AG09309 (cell line): ENCODE measurements around the gene PYGB.

Experiments
- DNase-seq: peaks from one replicate; pipeline ENCODE4 v3.0.0-alpha.2; 2010; ENCODE audit warnings: low read depth
- H3K4me3 ChIP-seq: 2 replicates; pipeline ENCODE4 v1.5.1; 2011; ENCODE audit warnings: mild to moderate bottlenecking, low read depth, low read length, moderate library complexity; ENCODE audit not compliant: control insufficient read depth
- TF ChIP-seq, protein P1 (sequence below): IDR thresholded peaks from 2 replicates; pipeline ENCODE4 v1.5.1; 2011; ENCODE audit warnings: mild to moderate bottlenecking, low read depth, low read length, inconsistent platforms; ENCODE audit not compliant: insufficient read depth, control insufficient read depth; ENCODE audit errors: missing control alignments

PYGB gene

DNA sequence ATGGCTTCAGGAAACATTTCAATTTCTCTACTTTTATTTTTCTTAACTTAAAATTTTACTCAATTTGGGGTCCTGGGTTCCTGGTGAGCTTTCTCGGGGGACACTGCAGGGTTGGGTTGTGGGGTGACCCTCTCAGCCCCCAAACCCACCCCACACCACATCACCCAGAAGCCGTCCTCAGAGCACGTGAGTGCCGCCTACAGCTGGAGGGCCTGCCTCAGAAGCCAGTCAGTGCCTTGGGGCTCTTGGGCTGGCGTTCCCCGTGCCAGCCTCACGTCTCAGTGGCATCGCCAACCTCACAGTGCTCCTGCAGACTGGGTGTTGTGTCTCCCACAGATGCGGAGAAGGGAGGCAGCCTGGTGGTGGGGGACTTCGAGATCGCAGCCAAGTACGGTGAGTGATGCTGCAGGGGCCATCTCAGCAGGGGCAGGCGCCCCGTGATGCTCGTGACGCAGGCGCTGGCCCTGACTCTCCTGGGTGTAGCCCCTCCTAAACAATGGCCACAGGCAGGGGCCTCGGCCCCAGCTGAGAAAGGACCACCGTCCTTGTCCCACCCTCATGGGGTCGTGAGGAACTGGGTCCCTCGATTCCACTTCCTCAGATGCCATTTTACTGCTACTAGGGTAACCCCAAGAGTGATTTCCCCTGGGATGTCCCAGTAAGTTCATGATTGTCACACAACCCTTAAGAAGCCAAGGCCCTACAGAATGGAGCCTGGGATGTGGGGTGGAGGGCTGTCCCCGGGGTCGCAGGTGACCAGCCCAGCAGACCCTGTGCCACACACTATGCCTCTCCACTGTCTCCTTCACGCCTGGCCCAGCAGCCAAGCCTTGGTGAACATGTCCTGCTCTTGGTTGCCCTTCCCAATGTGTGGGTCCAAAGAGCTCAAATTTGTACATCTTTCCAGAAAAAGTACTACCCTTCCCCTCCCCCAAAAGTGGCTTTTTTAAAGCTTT, 23.8 kb upstream of the PYGB start:
- H3K4me3 ChIP-seq, result no peak overlapping the region
- DNase-seq, result no peak
- TF ChIP-seq, protein P1, sequence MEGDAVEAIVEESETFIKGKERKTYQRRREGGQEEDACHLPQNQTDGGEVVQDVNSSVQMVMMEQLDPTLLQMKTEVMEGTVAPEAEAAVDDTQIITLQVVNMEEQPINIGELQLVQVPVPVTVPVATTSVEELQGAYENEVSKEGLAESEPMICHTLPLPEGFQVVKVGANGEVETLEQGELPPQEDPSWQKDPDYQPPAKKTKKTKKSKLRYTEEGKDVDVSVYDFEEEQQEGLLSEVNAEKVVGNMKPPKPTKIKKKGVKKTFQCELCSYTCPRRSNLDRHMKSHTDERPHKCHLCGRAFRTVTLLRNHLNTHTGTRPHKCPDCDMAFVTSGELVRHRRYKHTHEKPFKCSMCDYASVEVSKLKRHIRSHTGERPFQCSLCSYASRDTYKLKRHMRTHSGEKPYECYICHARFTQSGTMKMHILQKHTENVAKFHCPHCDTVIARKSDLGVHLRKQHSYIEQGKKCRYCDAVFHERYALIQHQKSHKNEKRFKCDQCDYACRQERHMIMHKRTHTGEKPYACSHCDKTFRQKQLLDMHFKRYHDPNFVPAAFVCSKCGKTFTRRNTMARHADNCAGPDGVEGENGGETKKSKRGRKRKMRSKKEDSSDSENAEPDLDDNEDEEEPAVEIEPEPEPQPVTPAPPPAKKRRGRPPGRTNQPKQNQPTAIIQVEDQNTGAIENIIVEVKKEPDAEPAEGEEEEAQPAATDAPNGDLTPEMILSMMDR, result no peak

DNA sequence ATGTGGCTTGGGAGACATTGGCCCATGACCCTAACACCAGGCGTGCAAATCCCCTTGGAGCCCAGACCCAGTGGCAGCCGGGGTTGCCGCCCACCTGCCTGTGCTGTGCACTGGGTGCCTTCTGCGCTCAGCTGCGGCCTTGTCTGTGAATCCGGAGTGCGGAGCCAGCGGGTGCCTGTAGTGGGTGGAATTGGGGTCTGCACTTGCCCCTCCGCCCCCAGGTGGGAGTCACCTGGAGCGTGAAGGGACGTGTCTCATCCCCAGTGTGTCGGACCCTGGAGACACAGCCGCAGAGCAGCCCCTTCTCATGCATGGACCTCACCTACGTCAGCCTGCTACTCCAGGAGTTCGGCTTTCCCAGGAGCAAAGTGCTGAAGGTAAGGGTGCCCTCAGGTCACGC, 22.9 kb upstream of the PYGB start:
- TF ChIP-seq, protein P1, result no peak
- no peak for DNase-seq
- H3K4me3 ChIP-seq, result no peak overlapping the region

DNA sequence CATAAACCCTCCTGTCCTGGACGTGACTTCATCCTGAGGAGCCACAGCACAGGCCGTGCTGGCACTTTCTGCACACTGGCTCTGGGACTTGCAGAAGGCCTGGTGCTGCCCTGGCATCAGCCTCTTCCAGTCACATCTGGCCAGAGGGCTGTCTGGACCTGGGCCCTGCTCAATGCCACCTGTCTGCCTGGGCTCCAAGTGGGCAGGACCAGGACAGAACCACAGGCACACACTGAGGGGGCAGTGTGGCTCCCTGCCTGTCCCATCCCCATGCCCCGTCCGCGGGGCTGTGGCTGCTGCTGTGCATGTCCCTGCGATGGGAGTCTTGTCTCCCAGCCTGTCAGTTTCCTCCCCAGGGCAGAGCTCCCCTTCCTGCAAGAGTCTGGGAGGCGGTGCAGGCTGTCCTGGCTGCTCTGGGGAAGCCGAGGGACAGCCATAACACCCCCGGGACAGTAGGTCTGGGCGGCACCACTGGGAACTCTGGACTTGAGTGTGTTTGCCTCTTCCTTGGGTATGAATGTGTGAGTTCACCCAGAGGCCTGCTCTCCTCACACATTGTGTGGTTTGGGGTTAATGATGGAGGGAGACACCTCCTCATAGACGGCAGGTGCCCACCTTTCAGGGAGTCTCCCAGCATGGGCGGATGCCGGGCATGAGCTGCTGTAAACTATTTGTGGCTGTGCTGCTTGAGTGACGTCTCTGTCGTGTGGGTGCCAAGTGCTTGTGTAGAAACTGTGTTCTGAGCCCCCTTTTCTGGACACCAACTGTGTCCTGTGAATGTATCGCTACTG, 22.0 kb upstream of the PYGB start:
- no peak for DNase-seq
- TF ChIP-seq, protein P1, result no peak

DNA sequence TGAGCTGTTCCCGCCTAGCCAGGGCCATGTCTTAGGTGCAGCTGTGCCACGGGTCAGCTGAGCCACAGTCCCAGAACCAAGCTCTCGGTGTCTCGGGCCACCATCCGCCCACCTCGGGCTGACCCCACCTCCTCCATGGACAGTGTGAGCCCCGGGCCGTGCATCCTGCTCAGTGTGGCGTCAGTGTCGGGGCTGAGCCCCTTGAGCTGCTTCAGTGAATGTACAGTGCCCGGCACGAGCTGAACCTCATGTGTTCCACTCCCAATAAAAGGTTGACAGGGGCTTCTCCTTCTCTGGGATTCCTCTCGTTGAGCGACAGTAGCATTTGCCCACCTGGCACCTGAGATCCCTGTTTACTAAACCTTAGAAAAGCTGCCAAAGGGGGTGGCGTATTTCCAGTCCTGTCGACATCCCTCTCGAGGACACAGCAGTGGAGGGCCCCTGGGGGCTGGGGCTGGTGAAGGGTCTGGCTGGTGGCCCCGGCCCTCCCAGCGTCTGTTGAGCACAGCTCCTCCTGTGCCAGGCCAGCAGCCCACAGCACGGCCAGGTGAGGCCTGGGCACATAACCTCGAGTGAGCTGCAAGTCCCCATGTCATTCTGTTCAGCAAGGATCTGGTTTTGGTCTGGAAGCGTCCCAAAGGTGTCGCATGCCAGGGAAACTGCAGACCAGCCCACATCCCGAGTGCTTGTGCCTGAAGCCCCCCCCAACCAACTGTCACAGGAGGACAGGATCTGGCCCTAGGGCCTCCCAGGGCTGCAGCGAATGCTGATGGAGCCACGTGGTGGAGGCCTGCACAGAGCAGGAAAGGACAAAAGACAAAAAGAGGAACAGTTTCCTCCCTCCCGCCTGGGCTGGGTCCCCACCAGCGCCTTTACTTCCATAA, 21.2 kb upstream of the PYGB start:
- DNase-seq, result no peak
- no peak overlapping the region for H3K4me3 ChIP-seq
- TF ChIP-seq, protein P1, result no peak

More for the DNA sequence above, 22.0 kb upstream of the PYGB start:
- H3K4me3 ChIP-seq, result no peak overlapping the region

DNA sequence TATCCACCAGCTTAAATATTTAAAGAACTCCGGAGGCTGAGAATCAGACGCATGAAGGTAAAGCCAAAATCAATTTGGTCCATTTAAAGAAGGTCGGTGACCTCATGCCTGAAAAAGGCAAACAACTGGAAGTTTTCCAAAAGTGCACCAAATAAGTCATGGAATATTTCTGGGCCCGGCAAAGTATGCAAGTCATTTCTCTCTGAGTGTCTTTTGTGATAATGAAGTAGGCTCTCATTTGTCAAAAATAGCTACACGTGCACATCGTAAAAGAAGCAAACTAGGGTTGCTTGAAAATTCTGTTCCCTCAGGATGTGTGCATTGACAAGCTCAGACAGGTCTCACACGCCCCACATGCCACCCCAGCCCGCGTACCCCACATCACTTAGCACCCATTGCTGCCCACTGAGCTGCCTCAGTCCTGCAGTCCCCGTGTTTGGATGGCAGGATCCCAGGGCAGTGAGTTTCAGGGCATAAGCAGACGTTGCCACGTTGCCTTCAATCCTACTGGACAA, 20.5 kb upstream of the PYGB start:
- TF ChIP-seq, protein P1, result no peak
- no peak overlapping the region for H3K4me3 ChIP-seq
- no peak for DNase-seq
